T-helper 2 cell (primary cell): ENCODE measurements around the gene FTCDNL1.

Experiments used
- DNase-seq, 5 experiments: peaks; one replicate each; pipeline versions ENCODE4 v3.0.0 to v3.0.0-alpha.2; 2012 to 2022

Gene FTCDNL1

GRCh38 chr2:199841409-199841808, 9.6 kb downstream of the FTCDNL1 start:
- no peak for DNase-seq

GRCh38 chr2:199838399-199838798, 12.6 kb downstream of the FTCDNL1 start:
- DNase-seq: no peak

- no peak for DNase-seq
Measured at GRCh38 chr2:199836943-199837342, 14.0 kb downstream of the FTCDNL1 start.

GRCh38 chr2:199833525-199833924, 17.5 kb downstream of the FTCDNL1 start:
- no peak for DNase-seq

- DNase-seq: no peak
Measured at GRCh38 chr2:199830531-199830930, 20.5 kb downstream of the FTCDNL1 start.

DNA sequence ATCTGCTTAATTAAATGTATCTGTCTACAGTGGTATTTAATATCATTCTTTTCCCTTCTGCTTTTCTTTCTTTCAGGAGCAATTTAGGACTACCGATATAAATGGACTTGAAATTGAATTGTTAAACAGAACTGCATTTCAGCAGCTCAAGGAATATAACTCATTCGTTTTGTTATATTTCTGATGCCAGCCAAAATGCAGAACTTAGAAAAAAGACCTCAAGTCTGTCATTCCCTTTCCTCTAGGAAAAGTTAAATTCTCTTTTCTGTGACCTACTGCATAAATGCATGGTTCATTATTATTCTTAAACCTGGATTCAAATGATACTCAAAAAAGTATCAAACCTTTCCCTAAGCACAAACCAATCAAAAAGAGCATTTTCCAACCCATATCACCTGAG, 21.4 kb downstream of the FTCDNL1 start:
- DNase-seq: no peak

DNA sequence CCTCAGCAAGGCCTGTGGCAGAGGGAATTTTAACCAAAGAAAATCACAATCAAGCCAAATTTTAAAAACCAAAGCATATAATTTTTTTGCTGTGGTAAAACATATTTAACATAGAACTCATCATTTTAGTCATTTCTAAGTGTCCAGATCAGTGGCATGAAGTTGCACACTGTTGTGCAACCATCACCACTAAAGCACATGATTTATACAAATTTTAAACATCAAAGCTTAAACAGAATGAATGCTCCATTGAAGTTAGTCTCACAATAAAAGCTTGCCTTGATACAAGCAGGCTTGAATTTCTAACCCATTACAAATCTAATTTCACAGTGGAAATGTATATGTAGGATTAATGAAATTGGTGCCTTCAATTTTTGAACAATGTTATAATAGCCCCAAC, 31.2 kb downstream of the FTCDNL1 start:
- no peak for DNase-seq

GRCh38 chr2:199818754-199819153, 32.2 kb downstream of the FTCDNL1 start:
- no peak for DNase-seq

GRCh38 chr2:199818026-199818425, 33.0 kb downstream of the FTCDNL1 start:
- DNase-seq: no peak

GRCh38 chr2:199814817-199815211, 36.2 kb downstream of the FTCDNL1 start:
- DNase-seq: no peak

GRCh38 chr2:199814101-199814816, 36.7 kb downstream of the FTCDNL1 start:
- no peak for DNase-seq

DNA sequence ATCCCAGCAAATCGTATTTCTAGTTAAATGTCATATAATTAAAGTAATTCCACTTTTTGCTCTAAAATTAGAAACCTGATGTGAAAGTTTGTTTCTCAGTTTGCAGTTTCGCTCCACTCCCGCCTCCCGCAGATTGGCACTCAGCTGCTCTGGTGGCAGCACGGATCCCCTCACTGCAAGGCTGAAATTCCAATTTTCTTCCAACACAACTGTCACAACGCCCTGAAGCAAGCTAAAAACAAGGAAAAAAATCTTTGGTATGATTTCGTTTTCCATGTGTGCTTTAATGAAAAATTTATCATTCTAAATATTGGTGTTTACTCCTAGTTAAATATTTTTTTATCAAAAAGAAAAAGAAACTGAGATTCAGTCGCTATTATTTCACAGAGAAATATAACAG, 38.5 kb downstream of the FTCDNL1 start:
- no peak for DNase-seq

- no peak for DNase-seq
Measured at GRCh38 chr2:199811346-199811745, 39.6 kb downstream of the FTCDNL1 start.

DNA sequence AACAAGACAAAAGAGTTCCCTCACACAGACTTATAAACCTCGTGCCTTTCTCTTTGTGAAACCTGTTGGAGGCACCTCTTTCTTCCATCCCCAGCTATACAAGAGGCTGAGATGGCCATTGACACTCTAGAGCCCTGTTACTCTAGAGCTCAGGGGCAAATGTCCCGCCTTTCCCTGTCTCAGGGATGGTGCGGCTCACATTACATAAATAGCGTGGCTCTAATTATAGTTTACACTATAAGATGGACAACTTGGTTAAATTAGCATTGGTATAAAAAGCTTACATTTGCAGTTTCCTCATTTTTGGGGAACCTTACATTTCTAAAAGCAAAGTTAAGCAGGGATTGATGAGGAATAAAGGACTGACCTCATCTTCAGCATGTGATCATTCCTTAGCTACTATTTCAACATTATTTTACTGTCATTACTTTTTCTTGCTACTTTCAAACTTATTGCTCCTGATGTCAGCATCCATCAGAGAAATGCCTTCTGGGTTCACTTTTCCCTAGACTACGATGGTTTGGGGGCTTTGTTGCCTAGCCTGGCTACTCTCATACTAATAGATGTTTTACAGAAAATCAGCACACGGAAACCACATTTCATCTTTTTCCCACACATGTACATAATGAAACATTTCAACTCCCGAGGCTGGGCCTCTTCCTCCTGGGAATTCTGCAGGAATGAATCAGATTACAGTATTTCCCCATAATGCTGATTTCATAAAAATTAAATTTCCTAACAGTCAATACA, 40.4 kb downstream of the FTCDNL1 start:
- no peak for DNase-seq

DNA sequence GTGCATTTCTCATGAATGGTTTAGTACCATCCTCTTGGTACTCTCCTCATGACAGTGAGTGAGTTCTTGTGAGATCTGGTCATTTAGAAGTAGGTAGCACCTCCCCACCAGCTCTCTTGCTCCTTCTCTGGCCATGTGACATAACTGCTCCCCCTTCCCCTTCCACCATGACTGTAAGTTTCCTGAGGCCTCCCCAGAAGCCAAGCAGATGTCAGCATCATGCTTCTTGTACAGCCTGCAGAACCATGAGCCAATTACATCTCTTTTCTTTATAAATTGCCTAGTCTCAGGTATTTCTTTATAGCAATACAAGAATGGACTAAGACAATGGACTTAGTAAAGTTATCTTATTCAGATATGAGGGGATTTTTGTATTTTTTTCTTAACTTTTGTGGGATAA, 43.0 kb downstream of the FTCDNL1 start:
- DNase-seq: no peak

DNA sequence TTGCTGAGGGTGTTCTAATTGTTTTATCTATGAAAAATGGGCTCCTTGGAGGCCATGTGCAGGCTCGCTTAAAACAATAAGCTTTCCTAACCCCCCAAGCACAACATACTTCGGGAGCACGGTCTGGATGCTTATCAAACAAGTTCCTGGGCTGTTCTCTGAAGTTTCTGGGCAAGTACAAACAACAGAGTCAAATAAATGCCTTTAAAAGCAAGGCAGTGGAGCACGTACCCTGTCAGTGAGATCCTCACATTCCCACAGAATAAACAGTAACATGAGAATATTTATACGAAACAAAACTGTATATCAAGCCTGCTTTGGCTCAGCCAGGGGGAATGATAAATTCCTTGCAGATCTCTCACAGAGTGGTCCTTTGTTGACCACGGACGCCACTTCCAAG, 44.8 kb downstream of the FTCDNL1 start:
- DNase-seq: no peak

GRCh38 chr2:199804831-199805230, 46.2 kb downstream of the FTCDNL1 start:
- no peak for DNase-seq

- no peak for DNase-seq
Measured at GRCh38 chr2:199798831-199799580, 52.0 kb downstream of the FTCDNL1 start.

DNA sequence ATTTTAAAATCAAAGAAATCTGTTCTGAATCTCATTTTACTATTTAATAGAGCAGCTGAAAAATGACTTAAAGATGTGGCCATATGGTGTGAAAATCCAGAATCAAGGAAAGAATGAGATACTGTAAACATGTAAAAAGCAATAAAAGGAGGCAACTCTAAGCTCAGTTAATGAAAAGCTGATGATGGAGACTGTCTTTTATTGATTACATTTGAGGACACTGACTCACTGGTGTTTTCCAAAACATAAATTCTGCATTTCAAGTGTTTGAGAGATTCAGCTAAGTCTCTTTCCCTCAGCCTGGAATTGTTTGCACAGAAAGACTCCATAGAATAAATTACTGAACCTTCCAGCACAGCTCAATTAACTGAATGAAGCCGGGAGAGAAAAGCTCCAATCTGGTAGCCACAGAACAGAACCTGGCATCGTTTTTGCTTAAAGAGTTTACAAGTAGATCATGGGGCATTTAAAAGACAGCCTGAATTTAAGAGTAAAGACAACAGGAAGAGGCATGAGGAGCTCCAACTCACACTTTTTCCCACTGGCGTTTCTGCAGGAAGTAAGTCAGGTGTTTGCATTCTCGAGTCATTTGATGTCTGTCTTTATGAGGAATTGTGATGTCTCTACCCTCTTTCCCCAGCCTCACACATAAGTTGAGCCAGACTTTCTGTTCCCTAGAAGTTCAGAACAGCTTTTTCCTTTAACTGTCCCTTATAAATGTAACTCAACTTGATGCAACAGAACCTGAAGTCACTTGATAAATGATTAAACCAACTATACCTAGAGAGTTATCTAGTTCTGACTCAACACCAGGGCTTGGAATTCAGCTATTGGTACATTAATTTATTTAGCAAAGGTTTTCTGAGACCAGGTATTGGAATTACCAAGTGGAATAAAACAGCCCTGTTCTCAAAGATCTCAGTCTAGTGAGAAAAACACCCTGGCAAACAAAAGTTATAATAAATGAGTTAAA, 53.3 kb downstream of the FTCDNL1 start:
- no peak for DNase-seq

DNA sequence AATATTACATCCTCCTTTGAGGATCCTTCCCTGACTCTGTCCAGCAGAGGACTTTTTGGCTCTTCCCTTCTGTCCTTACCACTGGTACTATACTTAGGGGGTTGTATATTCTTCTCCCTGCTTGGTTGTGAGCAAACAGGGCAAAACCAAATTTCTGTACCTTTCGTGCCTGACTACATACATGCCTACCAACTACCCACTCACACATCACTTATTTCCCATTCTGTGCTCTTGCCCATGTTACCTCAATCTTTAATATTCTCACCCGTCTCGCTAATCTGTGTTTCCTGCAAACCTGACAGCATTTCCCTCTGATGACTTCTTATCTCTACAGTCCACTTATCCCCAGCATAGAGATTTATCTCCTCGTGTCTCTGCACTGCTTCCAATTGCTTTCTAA, 58.6 kb downstream of the FTCDNL1 start:
- DNase-seq: no peak

DNA sequence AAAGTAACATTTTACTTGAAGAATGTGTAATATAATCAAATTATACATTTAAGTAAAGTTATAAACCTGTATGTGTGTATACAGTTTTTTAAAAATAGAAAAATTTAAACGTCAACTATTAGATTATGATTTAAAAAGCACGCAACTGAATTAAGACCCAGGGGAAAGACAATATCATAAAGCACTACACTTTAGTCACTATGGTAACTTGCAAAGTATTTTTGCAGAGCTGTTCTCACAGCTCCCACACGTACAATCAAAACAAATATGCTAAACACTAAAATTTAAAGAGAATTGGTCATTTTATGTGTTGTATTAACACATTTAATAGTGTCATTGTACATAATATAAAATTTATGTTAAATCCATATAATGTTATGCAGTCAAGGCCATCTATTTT, 59.7 kb downstream of the FTCDNL1 start:
- DNase-seq: no peak

DNA sequence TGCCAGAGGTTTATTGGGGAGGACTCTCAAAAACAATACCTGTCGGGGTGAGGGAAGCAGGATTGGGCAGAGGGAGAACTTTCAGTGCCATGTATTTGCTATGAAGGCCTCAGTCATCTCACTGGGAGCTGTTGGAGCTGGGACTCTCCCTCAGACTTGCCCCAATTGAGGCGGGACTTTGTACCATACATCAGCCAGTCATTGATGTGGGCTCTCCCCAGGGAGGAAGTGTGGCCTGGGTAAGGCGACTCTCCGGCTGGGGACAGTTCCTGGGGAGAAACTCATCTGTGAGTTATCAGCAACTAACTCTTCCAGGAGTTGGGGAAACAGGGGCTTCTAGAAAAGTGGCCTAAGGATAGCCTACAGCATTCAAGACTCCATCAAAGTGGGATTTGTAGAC, 66.5 kb downstream of the FTCDNL1 start:
- no peak for DNase-seq

- DNase-seq: no peak
Measured at GRCh38 chr2:199779589-199779988, 71.4 kb downstream of the FTCDNL1 start.
